RWPE2 (cell line): Measurements from ENCODE around the gene AUNIP.

ENCODE experiments used
- ATAC-seq: fragments of 200-7000 bp; cut with Tn5 transposase; 3 replicates; pipeline ENCODE4 v1.9.1; 2021; ENCODE audit warnings: low read depth
- DNase-seq: peaks from one replicate; pipeline ENCODE4 v3.0.0-alpha.2; 2020; ENCODE audit warnings: low spot score
- H3K27ac ChIP-seq: fragments of 450-650 bp; 2 replicates; pipeline ENCODE4 v1.5.1; 2017; ENCODE audit warnings: mild to moderate bottlenecking; ENCODE audit not compliant: poor library complexity, severe bottlenecking
- H3K27me3 ChIP-seq: fragments of 250-450 bp; sonication (Bioruptor Pico); 2 replicates; pipeline ENCODE4 v1.5.1; 2021; ENCODE audit warnings: mild to moderate bottlenecking, moderate library complexity; ENCODE audit not compliant: insufficient read depth, poor library complexity, severe bottlenecking
- H3K36me3 ChIP-seq: fragments of 250-450 bp; sonication (Bioruptor Pico); 2 replicates; pipeline ENCODE4 v1.5.1; 2020; ENCODE audit warnings: low read depth, mild to moderate bottlenecking, moderate library complexity
- H3K4me1 ChIP-seq: fragments of 250-450 bp; sonication (Bioruptor Pico); 2 replicates; pipeline ENCODE4 v1.5.1; 2021; ENCODE audit warnings: mild to moderate bottlenecking, moderate library complexity; ENCODE audit not compliant: insufficient read depth, poor library complexity, severe bottlenecking
- H3K4me3 ChIP-seq: fragments of 250-450 bp; sonication (Bioruptor Pico); 2 replicates; pipeline ENCODE4 v1.5.1; 2021; ENCODE audit warnings: mild to moderate bottlenecking, moderate library complexity; ENCODE audit not compliant: severe bottlenecking
- H3K9me3 ChIP-seq: fragments of 250-450 bp; sonication (Bioruptor Pico); 2 replicates; pipeline ENCODE4 v1.5.1; 2021; ENCODE audit warnings: mild to moderate bottlenecking, moderate library complexity; ENCODE audit not compliant: severe bottlenecking
- CTCF ChIP-seq: fragments of 450-650 bp; IDR thresholded peaks from one replicate; pipeline ENCODE4 v1.5.1; 2017; ENCODE audit warnings: mild to moderate bottlenecking, moderate library complexity; ENCODE audit not compliant: poor library complexity, severe bottlenecking

Gene AUNIP

GRCh38 chr1:25896266-25896665, 37.0 kb upstream of the AUNIP start:
- Histone ChIP-seq H3K27me3 (no peaks in the 10 kb centered on the region), H3K4me1 (peaks cover 29% of the 10 kb centered on the region), H3K36me3 (peaks cover 32% of the 10 kb centered on the region), H3K27ac (peak overlapping the region; percentile 71), H3K9me3 (no peaks in the 10 kb centered on the region), H3K4me3 (no peak overlapping the region)
- no peak for DNase-seq
- no peak for TF ChIP-seq CTCF
- peak; percentile 8; the same call in 1 of the 3 replicates for ATAC-seq

- H3K4me1 ChIP-seq: peaks cover 36% of the 10 kb centered on the region
- no peak overlapping the region for H3K4me3 ChIP-seq
- peak; percentile 85 for DNase-seq
Observed at GRCh38 chr1:25895365-25895990, 36.2 kb upstream of the AUNIP start.

GRCh38 chr1:25893116-25893515, 33.9 kb upstream of the AUNIP start:
- no peak for TF ChIP-seq CTCF
- Histone ChIP-seq H3K27me3 (no peaks in the 10 kb centered on the region), H3K4me1 (peaks cover 48% of the 10 kb centered on the region), H3K4me3 (no peak overlapping the region), H3K9me3 (no peaks in the 10 kb centered on the region), H3K27ac (peak overlapping the region; percentile 98), H3K36me3 (peaks cover 6% of the 10 kb centered on the region; the same call in 1 of the 2 replicates)
- ATAC-seq (no peak), DNase-seq (no peak)

More at GRCh38 chr1:25895365-25895990, 36.2 kb upstream of the AUNIP start:
- Histone ChIP-seq H3K9me3 (no peaks in the 10 kb centered on the region), H3K36me3 (peaks cover 26% of the 10 kb centered on the region), H3K27me3 (no peaks in the 10 kb centered on the region), H3K27ac (peak overlapping the region; percentile 71)
- peak; percentile 58 for ATAC-seq
- TF ChIP-seq CTCF: peak; percentile 95

- TF ChIP-seq CTCF: no peak
- H3K27me3 ChIP-seq: no peaks in the 10 kb centered on the region
- no peak for ATAC-seq
- peak overlapping the region; percentile 98 for H3K27ac ChIP-seq
- DNase-seq: no peak
- peaks cover 47% of the 10 kb centered on the region for H3K4me1 ChIP-seq
- H3K4me3 ChIP-seq: no peak overlapping the region
- H3K9me3 ChIP-seq: no peaks in the 10 kb centered on the region
- H3K36me3 ChIP-seq: peaks cover 6% of the 10 kb centered on the region; the same call in 1 of the 2 replicates
Observed at GRCh38 chr1:25891606-25892005, 32.3 kb upstream of the AUNIP start.

GRCh38 chr1:25890239-25891034, 31.2 kb upstream of the AUNIP start:
- no peak overlapping the region for H3K4me3 ChIP-seq
- ATAC-seq: peak; percentile 90
- no peaks in the 10 kb centered on the region for H3K9me3 ChIP-seq
- H3K27ac ChIP-seq: peak overlapping the region; percentile 98
- H3K4me1 ChIP-seq: peaks cover 38% of the 10 kb centered on the region
- TF ChIP-seq CTCF: no peak
- H3K36me3 ChIP-seq: no peaks in the 10 kb centered on the region
- H3K27me3 ChIP-seq: no peaks in the 10 kb centered on the region
- peak; percentile 96 for DNase-seq
